AG10803 (cell line): ENCODE results near the gene RHBDF1.

Experiments
- DNase-seq: peaks from one replicate; pipeline ENCODE4 v3.0.0; 2010; ENCODE audit warnings: low read depth
- H3K4me3 ChIP-seq: 2 replicates; pipeline ENCODE4 v1.5.1; 2011; ENCODE audit warnings: mild to moderate bottlenecking, low read length, control low read depth
- CTCF ChIP-seq: conservative IDR thresholded peaks from 2 replicates; pipeline ENCODE4 v1.5.1; 2011; ENCODE audit warnings: mild to moderate bottlenecking, low read length, control low read depth, inconsistent platforms

Gene RHBDF1

GRCh38 chr16:62283-62967 is 10.0 kb downstream of the RHBDF1 start:
- no peak for DNase-seq
- no peak overlapping the region for H3K4me3 ChIP-seq
- no peak for TF ChIP-seq CTCF

GRCh38 chr16:61879-62281 is 10.6 kb downstream of the RHBDF1 start:
- H3K4me3 ChIP-seq, result no peak overlapping the region
- TF ChIP-seq CTCF, result no peak
- no peak for DNase-seq

- no peak overlapping the region for H3K4me3 ChIP-seq
- DNase-seq, result no peak
- no peak for TF ChIP-seq CTCF
Measured at GRCh38 chr16:60929-61878, 11.2 kb downstream of the RHBDF1 start.

DNA sequence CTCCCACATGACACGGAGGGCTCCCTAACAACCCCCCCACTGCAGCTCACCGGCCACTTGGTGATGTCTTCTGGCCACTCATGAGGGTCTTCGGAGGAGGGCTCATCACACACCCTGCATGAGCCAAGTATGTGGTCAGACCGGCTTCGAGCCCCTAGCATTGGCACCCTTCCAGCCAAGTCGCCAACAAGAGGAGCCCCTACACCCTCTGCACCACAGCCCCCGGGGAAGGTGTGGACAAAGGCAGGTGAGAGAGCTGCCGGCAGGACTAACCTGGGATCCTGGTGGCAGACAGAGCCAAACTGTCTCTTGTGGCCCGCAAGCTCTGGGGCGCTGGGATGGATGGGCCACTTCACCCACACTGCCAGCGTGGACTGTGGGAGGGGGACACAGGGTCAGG is 12.3 kb downstream of the RHBDF1 start:
- no peak for DNase-seq
- TF ChIP-seq CTCF, result no peak
- no peak overlapping the region for H3K4me3 ChIP-seq

GRCh38 chr16:59440-60059 is 12.9 kb downstream of the RHBDF1 start:
- H3K4me3 ChIP-seq, result no peak overlapping the region
- no peak for TF ChIP-seq CTCF

GRCh38 chr16:58491-59439 is 13.7 kb downstream of the RHBDF1 start:
- no peak for TF ChIP-seq CTCF
- H3K4me3 ChIP-seq, result no peak overlapping the region
- DNase-seq, result no peak

More at GRCh38 chr16:59440-60059, 12.9 kb downstream of the RHBDF1 start:
- no peak for DNase-seq
